Endometrial microvascular endothelial cells (primary cell): Measurements from ENCODE around the gene FRMD8. TPM values are rescaled to one million over a fixed set of nuclear protein-coding genes. Genes with fewer than 3 reads are reported as not detected.

ENCODE experiments used
- in situ Hi-C: cut with HindIII; loops from 2 replicates; pipeline ENCODE4 v1.10.0; 2017; ENCODE audit warnings: low sequenced_read_pairs, low pct_unique_long_range_greater_than_20kb; ENCODE audit errors: inconsistent ontology term
- total RNA-seq: library from RNA; depleted of rRNA; stranded (reverse); fragments of >200 nt; gene quantifications from one replicate; pipeline ENCODE4 v1.2.3, GENCODE V29; 2015; ENCODE audit errors: inconsistent ontology term

FRMD8 gene
- total RNA-seq, 1 donor from 2014 or later = 103 TPM

DNA sequence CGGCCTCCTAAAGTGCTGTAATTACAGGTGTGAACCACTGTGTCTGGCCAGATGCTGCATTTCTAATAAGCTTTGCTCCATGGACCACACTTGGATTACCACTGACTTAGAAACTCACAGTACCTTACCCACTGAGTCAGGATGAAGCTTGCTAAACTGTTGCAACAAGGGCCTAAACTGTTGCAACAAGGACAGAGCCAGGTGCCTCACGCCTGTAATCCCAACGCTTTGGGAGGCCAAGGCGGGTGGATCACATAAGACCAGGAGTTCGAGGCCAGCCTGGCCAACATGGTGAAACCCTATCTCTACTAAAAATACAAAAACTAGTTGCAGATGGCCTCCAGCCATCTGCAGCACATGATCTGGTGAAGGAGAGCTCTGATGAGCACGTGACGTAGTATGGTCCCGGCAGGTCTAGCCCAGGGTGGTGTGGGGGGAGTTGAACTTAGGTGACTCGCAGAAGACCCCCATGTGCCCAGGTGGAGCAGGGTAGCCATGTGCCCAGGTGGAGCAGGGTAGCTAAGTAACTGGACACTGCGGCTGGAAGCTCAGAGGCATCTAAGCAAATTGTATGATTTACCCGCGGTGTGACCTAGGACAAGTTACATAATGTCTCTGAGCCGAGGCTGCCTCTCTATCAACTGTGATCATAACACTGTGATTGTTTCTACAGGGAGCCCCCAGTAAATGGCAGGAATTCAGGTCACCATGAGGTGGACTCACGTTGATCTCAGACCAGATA is 12.4 kb upstream of the FRMD8 start:
- in situ Hi-C loops = no loop called here

DNA sequence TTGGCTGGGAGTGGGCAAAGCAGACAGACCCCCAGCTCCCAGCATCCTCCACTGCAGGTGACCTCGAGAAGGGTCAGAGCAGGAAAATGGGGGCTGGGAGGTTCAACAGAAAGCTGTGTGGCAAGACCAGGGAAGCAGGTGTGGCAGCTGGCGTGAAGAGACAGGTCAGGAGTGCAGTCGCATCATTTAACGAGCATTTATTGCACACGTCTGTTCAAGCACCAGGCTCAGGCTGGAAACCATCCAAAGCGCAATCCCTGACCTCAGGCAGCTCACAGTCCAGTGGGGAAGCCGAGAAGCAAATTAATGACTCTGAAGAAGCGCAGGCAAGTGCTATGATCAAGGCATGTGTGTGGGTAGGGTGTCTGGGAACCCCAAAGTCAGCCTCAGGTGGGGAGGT is 11.4 kb upstream of the FRMD8 start:
- in situ Hi-C loops = no loop called here

DNA sequence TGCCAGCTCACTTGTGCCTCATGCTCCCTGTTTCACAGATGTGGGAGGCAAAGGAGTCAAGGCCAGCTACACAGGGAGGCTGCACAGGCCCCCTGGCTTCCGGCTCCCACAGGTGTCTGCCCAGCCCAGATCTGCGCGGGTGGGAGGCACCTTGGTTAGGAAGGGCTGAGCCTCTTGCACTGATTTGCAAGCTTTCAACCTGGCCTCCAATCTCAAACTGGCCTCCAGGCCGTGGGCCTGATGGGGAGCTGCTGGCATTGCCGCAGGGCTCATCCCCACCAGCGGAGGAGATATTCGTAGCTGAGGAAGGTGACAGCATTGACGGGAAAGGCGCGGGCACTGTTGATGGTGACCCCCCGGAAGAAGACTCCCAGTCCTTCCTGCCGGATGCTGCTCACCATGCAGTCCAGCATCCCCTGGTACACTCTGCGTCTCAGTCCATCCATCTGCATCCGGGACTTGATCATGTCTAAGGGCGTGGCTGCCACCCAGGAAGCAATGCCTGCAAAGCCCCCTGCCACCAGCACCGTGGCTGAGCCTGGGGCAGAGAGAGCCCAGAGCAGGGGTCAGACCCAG is 10.2 kb upstream of the FRMD8 start:
- in situ Hi-C loops = no loop called here

DNA sequence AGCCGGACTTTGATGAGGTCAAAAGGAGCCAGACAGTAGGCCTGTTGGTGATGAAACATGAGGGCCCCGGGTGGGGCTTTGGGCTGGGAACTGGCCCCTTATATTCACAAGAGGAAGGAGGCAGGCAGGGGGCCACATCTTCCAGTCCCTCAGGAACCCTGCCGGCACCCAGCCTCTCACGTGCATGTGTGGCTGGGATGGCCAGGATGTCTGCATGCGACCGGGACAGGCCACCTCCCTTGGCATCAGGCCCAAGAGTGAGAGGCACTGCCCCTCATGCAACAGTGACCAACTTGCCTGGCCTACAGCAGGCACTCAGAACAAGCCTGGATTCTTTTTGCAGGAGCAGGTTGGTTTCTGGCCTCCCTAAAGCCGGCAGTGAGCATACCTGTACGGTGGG is 9.4 kb upstream of the FRMD8 start:
- in situ Hi-C loops = no loop called here

DNA sequence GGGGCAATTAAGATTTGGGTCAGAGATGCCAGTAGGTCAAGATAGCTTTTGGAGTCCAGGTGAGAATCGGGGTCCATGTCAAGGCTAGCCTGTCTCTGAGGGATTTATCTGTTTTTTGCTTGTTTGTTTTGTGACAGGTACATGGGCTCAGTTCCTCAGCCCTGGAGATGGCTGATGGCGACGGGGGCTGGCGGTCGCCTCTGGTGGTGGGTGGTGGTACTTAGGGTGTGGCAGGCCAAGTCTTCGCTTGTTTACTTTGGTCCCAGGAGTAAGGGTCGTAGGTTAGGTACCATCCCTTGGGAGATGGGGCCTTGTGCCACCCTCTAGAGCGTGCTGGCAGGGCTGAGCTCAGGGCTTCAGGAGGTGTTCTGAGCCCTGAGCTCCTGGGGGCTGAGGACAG is 8.7 kb upstream of the FRMD8 start:
- in situ Hi-C loops = no loop called here

DNA sequence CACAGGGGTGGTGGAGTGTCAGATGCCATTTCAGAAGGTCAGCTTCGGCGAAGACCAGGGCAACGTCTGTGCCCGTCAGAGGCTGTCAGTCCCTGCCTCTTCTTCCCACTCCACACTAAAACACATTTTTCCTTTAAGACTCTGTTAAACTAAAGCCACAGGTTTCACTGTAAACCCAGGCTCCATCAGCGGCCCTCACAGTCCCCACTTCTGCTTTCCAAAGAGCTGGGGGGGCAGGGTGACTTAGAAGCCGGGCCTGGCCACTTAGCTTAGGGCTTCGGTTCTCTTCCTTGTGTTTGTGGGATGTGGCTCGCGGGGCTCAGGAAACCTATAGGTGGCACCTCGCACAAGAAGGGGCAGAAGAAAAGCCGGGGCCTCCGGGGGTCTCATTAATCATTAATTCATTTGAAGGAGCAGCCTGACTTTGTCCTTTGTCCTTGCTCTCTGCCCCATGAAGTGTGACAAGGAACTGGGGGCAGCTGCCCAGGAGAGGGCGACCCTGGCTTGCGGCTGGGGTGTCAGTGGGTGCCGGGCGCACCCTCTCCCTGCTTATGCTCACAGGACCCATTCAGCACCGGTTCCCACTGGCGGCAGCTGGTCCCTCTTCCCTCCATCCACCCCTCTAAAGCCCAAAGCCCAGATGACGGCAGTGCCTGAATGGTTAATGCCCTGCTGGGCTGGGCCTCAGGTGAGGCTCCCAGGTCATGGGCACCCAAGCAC is 8.1 kb upstream of the FRMD8 start:
- in situ Hi-C loops = no loop called here

DNA sequence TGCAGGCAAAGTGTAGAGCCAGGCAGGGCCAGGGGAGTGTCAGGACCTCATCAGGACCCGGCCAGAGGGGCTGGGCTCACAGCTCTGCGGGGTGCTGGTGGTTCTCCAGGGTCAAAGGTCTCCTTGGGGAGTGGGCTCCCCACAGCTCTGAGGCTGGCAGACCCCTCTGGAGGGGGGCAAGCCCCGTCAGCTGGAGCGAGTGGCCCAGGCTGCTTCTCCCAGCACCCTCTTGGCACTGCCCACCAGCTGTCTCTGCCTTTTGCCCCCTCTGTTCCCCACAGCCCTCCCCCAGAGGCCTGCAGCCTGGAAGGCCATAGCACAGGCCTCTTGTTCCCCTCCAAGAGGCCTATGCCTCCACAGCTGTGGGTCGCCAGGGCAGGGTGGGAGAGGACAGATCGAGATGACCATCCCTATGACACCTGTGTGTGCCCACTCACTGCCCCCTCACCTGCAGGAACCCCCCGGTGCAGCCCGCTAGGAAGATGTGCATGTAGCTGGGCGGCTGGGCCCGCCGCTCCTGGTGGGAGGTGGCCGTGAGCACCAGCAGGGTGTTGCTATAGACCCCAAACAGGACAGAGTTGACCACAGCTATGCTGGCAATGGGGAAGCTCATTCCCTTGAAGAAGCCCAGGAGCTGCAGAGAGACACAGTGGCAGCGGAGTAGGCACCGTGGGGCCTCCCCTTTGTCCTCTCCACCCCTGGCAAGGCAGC is 7.4 kb upstream of the FRMD8 start:
- in situ Hi-C loops = no loop called here

DNA sequence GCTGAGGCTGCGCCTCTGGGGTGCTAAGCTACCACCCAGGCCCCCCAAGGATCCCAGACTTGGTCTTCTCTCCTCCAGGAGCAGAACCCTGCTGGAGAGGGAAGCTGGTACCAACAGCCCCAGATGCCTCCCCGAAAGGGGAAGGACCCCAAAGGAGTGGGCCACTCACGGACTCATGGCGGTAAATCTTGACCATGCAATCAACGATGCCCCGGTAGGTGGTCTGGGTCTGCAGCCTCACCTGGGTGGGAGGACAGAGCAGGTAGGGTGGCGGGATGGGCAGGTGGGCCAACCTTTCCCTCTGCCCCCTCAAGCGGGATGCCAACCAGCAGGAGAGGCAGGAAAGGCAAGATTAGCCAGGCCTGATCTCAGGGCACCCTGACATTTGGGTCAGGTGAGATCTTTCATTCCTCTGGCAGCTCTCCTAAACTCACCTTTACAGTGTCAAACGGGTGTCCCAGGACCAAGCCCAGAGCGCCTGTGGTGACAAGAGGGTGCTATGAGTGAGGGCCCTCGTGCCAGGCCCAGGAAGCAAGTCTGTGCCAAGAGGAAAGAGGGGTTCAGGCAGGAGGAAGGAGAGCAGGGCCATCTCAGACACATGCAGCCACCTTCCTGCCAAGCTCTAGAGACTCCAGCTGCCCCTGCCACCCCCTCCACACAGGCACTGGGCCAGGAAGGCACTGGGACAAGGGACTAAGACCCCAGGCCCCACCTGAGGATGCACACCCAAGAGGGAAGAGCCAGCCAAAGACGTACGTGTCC is 6.6 kb upstream of the FRMD8 start:
- in situ Hi-C loops = no loop called here

DNA sequence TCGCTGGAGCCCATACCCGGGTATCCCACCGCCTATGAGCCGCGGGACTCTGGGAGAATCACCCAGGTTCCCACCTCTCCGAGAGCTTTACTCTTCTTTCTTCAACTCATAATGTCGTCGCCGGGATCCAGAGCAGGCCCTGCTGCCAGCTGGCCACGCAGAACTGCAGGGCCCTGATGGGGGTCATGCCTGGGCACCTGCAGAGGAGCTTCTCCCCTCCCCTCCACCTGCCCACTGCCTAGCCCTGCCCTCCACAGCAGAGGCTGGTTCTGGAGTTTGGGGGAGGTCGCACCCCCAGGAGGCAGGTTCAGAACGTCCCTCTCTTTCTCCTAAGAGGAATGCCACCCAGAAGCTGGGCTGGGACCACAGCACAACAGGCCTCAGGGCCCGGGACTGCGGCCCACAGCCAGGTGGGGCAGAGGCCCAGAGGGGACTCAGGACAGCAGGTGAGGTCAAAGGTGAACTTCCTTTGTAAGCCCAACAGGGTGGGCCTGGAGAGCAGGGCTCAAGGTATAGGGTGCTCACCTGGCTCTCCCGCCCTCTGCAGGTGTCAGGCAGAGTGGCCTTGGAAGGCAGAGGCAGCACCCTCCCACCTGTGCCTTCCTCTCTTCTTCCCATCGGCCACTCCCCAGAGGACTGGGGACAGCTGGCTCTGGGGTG is 5.8 kb upstream of the FRMD8 start:
- in situ Hi-C loops = no loop called here

DNA sequence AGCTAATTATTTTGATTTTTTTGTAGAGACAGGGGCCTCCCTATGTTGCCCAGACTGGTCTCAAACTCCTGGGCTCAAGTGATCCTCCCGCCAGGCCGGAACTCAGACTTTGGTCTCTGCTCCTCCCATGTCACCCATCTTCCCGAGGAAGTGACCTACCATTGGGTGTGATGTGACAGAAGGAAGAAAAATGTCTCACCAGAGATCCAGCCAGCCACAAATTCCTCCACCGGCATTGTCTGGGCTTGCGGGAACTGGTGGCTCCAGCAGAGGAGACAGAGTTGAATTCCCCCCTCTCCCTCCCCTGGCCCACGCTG is 4.8 kb upstream of the FRMD8 start:
- in situ Hi-C loops = no loop called here

DNA sequence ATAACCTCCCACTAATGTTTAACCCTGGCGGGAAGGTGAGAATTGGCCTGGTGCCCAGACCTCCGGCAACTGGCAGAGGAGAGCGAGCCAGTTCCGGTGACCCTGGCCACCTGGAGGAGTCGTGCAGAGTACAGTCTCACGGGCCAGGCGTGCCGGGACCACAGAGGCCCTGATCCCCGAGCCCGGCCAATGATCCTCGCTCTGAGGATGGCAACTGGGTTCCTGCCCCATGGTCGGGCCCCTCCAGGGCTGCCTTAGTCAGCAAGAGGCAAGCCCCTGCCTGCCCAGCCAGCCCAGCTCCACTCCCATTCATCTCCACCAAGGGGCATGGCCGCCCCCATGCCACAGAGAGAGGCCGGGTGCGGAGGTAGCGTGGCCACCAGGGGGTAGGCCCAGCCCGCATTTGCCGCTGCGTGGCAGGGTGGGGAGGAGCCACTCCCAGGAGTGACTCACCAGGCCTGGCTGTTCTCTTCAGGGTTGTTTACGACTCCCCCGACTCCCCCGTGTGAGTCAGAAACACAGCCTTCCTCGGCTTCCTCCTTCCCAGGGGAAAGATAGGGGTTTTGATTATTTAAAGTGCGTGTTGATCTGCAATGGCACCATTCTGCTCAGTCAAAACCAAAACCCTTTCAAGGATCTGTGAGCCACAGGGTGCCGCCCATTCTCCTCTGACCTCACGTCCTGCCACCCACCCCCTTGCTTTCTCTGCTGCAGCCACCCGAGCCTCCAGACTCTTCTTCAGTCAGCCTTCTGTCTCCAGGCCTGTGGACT is 4.2 kb upstream of the FRMD8 start, which contains the start of gene SLC25A45:
Gene SLC25A45 (minus strand): TSS at position 614 of the 771 bp plus-strand sequence. CDS start 695 bp downstream, outside the sequence.
- in situ Hi-C loops = no loop called here

DNA sequence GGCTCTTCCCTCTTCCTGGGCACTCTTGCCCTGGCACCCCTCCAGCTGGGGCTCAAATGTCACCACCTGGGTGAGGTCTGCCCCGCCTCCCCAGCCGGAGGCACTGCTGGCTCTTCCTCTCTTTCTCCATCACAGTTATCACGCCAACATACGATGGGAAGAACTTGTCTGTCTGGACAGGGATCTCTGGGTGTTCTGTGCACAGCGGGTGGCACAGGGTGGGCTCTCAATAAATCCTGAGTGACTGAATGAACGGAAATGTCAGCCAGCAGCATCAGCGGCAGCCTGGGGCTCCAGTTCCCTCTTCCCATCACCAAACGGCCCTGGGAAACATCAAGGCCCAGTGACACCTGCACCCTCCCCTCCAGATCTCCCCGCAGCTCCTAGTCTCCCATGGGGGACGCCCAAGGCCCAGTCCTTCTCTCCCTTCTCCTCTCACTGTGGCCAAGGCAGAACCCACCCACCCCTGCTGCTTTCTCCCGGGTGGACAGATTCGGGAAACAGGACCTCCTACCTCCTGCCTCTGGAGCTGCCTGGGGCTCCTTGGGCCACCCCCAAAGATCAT is 3.6 kb upstream of the FRMD8 start:
- in situ Hi-C loops = no loop called here

DNA sequence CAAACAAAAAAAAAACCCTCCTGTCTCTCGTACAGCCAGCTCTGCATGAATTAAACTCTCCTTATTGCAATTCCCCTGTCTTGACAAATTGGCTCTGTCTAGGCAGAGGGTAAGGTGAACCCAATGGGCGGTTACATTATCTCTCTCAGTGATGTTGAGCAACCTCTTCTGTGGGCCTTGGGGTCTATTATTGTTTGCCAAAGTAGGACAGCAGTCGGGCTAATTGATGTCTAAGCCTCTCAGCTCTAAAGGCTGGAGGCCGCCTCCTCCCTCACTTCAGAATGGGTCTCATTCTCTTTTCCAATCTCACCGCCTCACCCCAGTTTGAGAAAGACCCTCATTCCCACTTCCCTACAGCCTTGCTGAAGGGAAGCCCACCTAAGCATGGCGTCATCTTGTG is 2.7 kb upstream of the FRMD8 start:
- in situ Hi-C loops = no loop called here

DNA sequence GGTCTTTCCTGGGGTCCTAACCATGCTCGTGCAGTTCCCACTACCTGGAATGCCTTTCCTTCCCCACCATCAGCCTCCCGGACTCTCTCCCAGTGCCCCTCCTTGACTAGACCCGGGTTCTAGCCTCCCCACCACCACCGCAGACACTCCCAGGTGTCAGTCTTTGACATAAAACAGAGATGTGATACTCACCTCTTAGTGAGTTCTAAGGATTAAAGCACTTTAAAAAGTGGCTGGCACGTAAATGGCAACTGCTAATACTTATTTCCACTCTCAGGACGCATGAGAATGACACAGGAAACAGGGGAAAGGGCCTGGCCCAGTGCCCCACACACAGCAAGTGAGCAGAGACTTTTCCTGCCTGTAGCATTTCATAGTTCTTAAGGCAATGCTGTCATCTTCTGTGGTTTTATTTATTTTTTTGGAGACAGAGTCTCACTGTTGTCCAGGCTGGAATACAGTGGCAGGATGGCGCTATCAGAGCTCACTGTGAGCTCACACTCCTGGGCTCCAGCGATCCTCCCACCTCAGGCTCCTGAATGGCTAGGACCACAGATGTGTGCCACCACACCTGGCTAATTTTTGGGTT is 2.0 kb upstream of the FRMD8 start:
- in situ Hi-C loops = no loop called here

DNA sequence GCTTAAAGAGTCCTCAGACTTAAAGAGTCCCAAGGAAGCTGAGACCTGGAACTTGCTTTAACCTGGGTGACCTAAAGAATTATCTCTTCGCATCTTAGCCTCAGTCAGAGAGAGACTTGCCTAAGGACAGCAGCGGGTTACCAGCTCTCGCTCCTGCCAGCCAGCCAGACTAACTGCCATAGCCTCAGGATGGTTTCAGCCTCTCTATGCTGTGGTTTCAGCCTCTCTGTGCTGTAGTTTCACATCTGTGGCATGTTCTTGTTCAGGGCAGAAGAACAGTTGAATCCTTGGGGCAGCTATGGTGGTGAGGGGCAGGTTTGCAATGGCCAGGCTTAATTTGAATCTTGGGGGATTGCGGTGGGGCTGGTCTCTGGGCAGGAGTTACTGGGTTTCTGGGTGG is 2.3 kb downstream of the FRMD8 start:
- in situ Hi-C loops = no loop called here

DNA sequence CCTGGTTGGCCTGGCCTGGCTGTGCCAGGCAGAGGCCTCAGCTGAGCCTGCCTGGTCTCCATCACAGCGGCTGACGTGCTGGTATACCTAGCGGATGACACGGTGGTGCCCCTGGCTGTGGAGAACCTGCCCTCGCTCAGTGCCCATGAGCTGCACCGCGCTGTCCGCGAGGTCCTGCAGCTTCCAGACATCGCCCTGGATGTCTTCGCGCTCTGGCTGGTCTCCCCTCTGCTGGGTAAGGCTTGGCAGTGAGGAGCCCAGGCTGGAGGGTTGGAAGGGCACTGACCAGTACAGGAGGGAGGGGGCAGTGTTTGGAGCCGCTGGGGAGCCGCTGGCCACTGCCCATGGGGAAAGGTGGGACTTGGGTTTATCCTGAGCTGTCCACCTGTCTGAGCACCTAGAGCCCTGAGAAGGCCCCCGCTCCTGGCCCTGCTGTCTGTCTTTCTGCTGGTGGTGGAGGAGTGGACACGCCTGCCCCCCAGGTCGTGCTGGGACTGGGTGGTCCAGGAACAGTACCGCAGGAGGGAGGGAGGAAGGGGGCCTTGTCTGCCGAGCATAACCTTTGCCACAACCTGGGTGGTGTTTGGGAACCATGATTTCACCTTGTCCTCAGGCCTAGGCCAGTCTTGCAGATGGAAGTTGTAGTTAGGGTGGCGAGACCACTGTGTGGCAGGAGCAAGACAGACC is 3.0 kb downstream of the FRMD8 start:
- in situ Hi-C loops = no loop called here
